VCaP (cell line): ENCODE measurements around the gene CCDC192.

Experiments
- H3K27ac ChIP-seq: fragments of 450-650 bp; 2 replicates; pipeline ENCODE4 v1.5.1; 2017
- TF ChIP-seq, protein P1 (sequence below): fragments of 450-650 bp; conservative IDR thresholded peaks from 2 replicates; pipeline ENCODE4 v1.5.1; 2017; ENCODE audit warnings: mild to moderate bottlenecking, moderate library complexity

The CCDC192 gene

DNA sequence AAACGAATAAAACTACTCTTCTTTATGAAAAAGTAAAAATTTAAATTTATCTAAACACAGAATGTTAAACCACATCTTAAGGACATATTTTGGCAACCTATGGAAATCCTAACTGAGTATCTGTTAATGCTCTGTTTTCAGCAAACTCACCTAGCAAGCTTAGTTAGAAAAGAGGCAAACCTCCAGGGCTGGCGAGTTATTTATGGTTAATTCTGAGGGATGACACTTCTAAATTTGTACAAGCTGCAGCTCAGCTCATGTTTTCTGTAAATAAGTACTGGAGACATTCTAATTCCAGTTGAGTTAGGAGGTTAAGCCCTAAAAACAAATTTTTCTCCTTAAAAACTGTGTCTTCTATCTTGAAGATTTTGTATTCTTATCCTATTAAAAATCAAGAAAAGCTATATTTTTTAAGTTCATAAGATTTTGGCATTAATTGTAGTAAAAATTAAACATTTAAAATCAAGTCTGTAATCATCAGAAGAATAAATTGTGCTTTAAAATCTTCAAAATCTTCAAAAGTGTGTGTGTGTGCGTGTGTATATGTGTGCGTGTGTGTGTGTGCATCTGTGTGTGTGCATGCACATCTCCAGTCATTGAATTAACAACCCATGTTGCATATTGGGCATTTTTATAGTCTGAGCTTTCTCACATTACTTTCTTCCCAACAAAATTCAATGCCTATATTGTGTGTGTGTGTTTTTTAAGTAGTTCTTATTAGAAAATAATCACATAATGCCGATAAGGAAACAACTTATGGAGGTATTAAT is 127.8 kb downstream of the CCDC192 start:
- TF ChIP-seq, protein P1, sequence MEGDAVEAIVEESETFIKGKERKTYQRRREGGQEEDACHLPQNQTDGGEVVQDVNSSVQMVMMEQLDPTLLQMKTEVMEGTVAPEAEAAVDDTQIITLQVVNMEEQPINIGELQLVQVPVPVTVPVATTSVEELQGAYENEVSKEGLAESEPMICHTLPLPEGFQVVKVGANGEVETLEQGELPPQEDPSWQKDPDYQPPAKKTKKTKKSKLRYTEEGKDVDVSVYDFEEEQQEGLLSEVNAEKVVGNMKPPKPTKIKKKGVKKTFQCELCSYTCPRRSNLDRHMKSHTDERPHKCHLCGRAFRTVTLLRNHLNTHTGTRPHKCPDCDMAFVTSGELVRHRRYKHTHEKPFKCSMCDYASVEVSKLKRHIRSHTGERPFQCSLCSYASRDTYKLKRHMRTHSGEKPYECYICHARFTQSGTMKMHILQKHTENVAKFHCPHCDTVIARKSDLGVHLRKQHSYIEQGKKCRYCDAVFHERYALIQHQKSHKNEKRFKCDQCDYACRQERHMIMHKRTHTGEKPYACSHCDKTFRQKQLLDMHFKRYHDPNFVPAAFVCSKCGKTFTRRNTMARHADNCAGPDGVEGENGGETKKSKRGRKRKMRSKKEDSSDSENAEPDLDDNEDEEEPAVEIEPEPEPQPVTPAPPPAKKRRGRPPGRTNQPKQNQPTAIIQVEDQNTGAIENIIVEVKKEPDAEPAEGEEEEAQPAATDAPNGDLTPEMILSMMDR = no peak
- H3K27ac ChIP-seq = no peak overlapping the region

DNA sequence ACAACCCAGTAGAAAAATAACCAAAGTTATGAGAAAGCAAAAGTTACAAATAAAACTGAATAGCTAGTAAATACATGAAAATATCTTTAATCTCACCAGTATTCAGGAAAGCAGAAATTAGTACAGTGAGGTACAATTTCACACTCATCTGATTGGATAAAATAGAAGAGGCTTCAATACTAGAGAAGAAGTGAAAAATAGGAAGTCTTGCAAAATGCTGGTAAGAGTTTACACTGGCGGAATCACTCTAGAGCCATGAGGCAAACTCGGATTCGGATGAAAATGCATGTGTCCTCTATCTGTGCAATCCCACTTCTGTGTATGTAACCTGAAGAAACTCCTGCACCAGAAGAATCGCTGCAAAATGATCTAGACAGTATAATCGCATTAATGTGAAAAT is 128.9 kb downstream of the CCDC192 start:
- H3K27ac ChIP-seq = no peak overlapping the region
- TF ChIP-seq, protein P1 = no peak

DNA sequence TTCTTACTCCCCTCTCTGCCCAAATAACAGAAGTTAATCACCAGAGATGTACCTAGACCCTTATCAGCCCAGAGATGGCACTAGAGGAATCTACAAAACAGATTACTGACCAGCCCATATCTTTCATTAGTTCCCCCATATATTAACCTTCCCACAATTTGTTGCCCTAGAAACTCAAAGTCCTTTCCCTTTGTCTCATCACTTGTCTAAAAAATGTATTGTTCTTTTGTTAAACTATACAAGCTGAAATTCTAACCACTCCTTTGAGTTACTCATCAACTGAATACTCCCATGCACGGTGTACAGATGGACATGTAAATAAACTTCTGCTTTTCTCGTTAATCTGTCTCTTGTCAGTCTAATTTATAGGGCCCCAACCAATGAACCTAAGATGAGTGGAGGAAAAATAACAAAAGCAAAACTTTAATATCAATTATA is 130.9 kb downstream of the CCDC192 start:
- TF ChIP-seq, protein P1 = no peak; the same call in 1 of the 2 replicates
- H3K27ac ChIP-seq = peak overlapping the region; percentile 60

DNA sequence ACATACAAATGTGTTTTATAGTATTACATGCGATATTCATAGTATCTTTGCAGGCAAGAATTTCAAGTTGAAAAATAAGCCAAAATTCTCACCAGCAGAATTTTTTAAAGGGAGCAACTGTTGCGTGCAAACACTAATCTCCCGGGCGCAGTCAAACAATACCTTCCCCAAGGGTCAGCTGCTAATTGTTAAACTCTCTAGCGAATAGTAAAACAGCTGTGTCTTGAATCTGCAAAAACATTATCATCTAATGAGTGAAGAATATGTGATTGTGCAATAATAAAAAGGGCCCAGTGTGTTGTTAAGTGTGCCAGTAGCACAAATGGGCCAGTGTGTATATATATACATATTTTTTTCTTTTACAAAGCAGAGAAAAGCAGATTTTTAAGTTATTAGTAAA is 131.4 kb downstream of the CCDC192 start:
- TF ChIP-seq, protein P1 = no peak
- peak overlapping the region; percentile 60 for H3K27ac ChIP-seq

DNA sequence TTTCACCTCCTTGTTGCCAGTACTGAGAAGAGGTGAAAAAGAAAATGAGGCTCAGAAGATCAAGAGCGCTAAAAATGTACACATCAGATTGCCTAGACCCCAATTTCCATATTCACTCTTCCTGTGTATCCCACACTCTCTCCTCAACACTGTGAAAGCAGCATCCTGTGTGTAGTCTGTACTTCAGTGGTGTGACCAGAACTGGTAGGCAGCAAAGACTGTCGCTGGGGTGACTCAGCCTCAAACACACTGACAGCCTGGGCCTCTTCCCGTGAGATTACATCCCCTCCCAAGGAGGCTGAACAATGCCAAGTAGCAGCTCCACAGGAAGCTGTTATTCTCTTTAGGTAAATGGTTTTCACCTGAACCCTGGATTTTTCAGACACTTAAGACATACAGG is 135.5 kb downstream of the CCDC192 start:
- TF ChIP-seq, protein P1 = no peak
- H3K27ac ChIP-seq = no peak overlapping the region

DNA sequence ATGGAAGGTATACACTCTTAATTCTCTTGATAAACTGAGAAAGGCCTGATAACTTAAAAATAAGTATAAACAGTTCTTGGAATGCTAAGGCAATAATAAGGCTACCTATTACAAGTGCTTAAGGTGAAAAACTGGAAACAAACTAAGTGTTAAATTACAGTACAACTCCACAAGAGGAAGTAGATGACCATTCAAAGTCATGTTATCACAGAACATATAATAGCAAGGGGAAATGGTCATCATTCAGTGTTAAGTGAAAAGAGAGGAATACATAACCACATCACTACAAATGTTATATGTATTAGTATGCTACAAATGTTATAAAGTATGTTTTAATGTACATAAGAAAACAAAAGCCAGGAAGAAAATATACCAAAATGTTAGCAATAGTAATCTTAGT is 135.9 kb downstream of the CCDC192 start:
- no peak overlapping the region for H3K27ac ChIP-seq

DNA sequence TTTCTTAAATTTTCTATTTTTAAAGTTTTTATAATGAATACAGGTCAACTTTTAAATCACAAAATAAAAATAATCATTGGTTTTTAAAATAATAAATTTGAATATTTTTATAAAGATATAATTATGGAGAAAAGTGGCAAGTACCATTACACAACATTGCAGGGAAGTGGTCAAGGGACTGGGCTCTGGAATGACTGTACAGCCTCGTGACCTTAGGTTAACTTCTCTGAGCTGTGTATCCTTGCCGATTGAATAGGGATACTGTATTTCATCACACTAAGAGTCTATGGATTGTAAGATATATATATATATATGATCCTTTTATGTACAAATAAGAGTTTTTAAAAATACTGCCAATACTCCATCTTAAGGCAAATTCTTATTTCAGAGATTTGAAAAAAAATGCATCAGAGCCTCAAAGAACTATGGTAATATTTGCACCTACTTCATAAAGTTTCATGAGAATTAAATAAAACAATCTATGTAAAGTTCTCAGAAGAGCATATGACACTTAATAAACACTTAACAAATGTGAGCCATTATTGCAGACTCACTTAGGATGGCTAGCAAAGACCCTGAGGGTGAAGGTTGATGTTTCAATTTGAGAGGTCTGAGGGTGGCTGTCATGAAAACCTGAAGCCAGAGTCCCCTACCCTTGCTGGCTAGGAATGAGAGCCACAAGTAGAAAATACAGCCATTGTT is 136.5 kb downstream of the CCDC192 start:
- TF ChIP-seq, protein P1 = no peak
- H3K27ac ChIP-seq = no peak overlapping the region; the same call in 1 of the 2 replicates

More for the DNA sequence above, 135.9 kb downstream of the CCDC192 start:
- TF ChIP-seq, protein P1 = no peak
